ENCODE measurements around the gene PRR5L.

PRR5L gene

GRCh38 chr11:36426226-36426848 lies 130.2 kb downstream of the PRR5L start:
- DNase-seq (ENCODE audit: low read depth): no peak
- no peak for TF ChIP-seq CTCF (conservative IDR thresholded peaks at IDR 0.05; ENCODE audit: control insufficient read depth, insufficient read depth, low read depth, low read length)
- no peak overlapping the region for H3K4me3 ChIP-seq (ENCODE audit: control insufficient read depth, low read depth, low read length)

GRCh38 chr11:36427079-36427478 lies 131.0 kb downstream of the PRR5L start:
- no peak overlapping the region for H3K4me3 ChIP-seq (ENCODE audit: control insufficient read depth, low read depth, low read length)
- DNase-seq (ENCODE audit: low read depth): peak; percentile 33
- no peak for TF ChIP-seq CTCF (conservative IDR thresholded peaks at IDR 0.05; ENCODE audit: control insufficient read depth, insufficient read depth, low read depth, low read length)

GRCh38 chr11:36427876-36428275 lies 131.8 kb downstream of the PRR5L start:
- no peak for TF ChIP-seq CTCF (conservative IDR thresholded peaks at IDR 0.05; ENCODE audit: control insufficient read depth, insufficient read depth, low read depth, low read length)
- no peak overlapping the region for H3K4me3 ChIP-seq (ENCODE audit: control insufficient read depth, low read depth, low read length)
- no peak for DNase-seq (ENCODE audit: low read depth)

- peak; percentile 95 for DNase-seq (ENCODE audit: low read depth)
- H3K4me3 ChIP-seq (ENCODE audit: control insufficient read depth, low read depth, low read length): no peak overlapping the region
- TF ChIP-seq CTCF (conservative IDR thresholded peaks at IDR 0.05; ENCODE audit: control insufficient read depth, insufficient read depth, low read depth, low read length): peak; percentile 22
Observed at GRCh38 chr11:36431429-36432092, 135.5 kb downstream of the PRR5L start.

- TF ChIP-seq CTCF (conservative IDR thresholded peaks at IDR 0.05; ENCODE audit: control insufficient read depth, insufficient read depth, low read depth, low read length): no peak
- DNase-seq (ENCODE audit: low read depth): no peak
Observed at GRCh38 chr11:36432093-36432469, 136.0 kb downstream of the PRR5L start.

GRCh38 chr11:36432738-36433137 lies 136.7 kb downstream of the PRR5L start:
- H3K4me3 ChIP-seq (ENCODE audit: control insufficient read depth, low read depth, low read length): no peak overlapping the region
- DNase-seq (ENCODE audit: low read depth): no peak
- TF ChIP-seq CTCF (conservative IDR thresholded peaks at IDR 0.05; ENCODE audit: control insufficient read depth, insufficient read depth, low read depth, low read length): no peak

More at GRCh38 chr11:36432093-36432469, 136.0 kb downstream of the PRR5L start:
- no peak overlapping the region for H3K4me3 ChIP-seq (ENCODE audit: control insufficient read depth, low read depth, low read length)

Data from fibroblast of mammary gland (primary cell).